Limb (tissue), 2 donors: ENCODE measurements around the gene WWOX.

Experiments
- DNase-seq, 2 donors: peaks; one replicate each; pipeline ENCODE4 v3.0.0-alpha.2; 2016; ENCODE audit errors: extremely low spot score in 2 of 2

WWOX gene

DNA sequence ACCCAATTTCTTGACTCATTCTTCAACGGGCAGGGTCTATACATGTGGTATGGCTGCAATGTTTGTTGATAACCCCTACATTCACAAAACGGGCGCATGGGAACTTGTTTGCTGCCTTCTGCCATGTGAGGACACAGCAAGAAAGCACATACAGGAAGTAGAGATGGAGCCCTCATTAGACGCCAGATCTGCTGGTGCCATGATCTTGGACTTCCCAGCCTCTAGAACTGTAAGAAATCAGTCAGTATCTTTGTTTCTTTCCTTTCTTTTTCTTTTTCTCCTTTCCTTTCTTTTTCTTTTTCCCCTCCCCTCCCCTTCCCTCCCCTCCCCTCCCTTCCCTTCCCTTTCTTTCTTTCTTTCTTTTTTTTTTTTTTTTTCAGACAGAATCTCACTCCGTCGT, 165.2 kb downstream of the WWOX start:
- no peak for DNase-seq

DNA sequence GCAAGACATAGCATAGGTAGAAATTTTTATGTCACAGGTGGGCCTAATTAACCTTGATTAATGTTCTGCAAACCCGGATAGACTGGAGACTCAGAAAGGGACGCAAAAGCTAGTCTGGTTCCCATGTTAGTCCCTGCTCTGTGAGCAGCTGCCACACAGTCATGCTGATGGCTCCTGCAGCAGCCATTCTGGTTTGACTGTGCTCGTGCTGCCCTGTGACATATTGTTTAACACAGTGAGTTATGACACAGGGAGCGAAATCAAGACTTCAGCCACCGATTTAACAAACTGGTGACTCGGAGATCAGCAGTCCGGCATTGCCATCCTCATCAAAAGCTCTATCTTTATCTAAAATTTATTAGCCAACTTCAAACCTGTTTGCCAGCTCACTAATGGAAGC, 169.8 kb downstream of the WWOX start:
- no peak for DNase-seq

DNA sequence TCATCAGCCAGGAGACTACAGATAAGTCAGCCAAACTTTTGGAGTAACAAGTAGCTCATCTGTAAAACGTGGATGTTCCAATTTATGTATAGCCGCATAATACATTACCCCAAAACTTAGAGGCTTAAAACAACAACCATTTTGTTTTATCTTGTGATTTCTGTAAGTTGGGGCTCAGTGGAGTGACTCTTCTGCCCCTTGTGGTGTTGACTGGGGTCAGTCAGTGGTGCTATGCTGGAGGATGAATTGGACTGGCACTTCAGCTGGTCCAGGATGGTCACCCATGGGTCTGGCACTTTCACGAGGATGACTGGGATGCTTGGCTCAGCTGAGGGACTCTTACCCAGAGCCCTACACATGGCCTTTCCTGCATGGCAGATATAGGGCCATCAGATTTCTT, 172.5 kb downstream of the WWOX start:
- no peak for DNase-seq

DNA sequence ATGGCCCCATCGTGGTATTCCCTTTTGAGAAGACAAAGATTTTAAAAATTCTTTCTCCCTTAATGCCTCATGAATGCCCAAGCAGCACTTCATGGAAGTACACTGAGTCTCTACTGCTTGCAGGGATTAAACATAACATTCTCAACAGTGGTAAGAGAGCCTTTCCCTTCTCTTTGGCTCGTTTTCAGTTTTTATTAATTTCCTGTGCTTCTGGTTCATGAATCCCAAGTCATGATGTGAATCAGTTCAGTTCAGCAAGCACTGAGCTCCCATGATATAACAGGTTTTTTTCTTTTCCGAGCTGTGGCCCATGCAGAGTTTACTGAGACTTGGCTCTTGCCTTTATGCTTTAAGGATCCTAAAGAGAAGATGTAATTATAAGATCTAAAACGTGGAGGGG, 175.3 kb downstream of the WWOX start:
- DNase-seq, result no peak

DNA sequence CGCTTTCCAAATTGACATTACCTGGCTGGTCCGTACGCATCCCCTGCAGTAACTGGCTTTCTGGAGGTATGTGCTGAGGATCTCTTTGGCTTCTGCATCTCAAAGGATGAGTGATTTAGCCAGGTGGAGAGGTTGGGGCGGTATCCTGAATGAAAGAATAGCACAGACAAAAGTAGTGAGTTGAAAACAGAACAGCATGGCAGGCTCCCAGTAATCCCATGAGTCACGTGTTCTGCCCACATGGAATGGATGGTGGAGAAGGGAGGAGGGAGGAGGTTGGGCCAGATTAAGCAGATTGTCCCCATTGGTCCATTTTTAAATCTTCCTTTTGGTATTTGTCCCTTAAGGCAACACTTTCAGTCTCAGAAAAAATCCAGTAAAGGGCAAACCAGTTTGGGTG, 176.0 kb downstream of the WWOX start:
- no peak for DNase-seq

DNA sequence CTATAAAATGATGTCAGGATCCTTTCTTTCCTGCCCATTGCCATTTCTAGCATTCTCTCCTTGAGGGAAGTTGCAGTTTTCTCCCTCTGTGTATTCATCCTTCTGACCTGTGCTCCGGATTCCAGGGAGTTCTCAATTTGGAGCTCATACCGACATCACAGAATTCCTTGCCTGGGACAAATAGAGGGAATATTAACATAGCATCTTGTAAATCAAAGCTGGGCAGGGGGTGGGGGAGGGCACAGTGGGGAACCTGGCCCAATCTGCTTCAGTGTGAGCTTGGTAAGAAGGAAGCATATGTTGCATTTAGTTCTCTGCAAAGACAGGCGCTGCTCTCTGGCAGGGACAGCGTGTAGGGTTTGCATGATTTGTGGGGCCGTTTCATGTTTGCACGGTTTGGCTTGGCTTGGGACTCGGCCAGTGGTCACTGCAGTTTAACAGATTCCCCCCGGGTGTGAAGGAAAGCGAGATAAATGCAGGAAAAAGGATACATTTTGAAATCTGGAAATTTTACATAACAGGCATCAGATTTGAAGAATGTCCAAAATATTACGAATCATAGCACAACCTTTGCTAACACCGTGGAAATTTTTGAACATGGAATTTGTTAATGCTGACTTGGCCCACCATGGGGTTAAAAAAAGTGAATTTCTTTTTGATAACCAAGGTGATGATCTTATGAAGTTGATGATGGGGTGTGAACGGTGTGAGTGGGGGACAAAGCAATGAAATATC, 178.0 kb downstream of the WWOX start:
- peak in 1 of 2 donors; percentile 50 for DNase-seq

DNA sequence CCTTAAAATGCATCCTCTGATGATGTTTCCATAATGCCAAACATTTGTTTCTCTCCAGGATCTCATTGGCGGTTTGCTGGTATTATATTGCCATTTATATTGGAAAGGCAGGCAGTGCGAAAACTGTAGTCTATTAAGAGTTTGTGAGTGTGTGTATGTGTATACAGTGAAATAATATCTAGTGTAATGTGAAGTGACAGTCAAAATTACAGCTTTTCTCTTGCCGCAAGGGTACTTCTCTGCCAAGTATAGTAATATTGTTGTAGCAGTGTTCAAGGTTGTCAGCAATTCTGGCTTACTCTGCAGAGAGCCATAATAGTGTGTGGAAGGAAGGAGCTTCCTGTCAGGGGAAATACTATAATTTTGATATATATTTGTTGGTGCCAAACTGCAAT, 178.6 kb downstream of the WWOX start:
- peak in 1 of 2 donors; percentile 34 for DNase-seq

DNA sequence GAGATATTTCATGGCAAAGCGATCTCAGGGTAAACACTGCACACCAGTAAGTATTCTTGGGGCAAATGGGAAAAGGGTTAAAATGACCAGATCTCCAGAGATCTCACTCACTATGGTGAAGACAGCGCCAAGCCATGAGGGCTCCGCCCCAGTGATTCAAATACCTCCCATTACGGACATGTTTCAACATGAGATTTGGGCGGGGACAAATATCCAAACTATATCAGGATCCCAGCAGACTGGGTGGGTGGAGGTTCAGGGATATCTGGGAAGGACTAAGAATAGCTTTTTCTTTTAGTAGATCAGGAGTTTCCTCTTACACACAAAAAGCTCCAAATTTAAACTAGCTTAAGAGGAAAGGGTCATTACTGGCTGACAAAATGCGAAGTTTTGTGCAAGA, 181.7 kb downstream of the WWOX start:
- DNase-seq, result no peak

DNA sequence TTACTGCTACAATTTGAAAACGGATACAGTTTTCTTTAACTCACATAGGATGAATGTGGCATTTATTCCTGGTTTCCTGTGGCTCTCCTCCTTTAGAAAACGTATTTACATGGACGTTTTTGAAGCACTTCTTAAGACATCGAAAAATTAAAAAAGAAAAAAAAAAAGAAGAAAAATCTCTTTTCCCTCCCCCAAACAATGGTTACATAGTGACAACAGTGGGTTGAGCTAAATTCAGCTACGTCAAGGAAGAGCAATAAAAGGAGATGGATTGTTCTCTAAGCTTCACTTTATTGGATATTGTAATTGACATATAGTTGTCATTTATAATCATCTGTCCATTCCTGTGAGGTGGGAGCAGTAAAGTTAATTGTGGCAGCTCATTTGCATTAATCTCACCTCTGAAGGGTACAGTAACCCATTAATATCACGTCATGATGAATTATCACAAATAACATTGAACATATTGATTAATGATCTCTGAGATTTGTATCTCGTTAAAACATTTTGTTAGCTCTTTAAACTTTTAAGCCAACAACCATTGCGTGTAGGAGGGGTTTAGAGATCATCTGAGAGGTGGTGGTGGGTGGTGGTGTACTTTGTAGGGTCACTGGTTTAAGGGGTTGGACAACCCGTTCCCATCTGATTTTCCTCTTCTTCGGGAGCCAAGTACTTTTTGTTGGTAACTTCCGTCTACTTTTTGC, 184.2 kb downstream of the WWOX start:
- DNase-seq, result no peak

DNA sequence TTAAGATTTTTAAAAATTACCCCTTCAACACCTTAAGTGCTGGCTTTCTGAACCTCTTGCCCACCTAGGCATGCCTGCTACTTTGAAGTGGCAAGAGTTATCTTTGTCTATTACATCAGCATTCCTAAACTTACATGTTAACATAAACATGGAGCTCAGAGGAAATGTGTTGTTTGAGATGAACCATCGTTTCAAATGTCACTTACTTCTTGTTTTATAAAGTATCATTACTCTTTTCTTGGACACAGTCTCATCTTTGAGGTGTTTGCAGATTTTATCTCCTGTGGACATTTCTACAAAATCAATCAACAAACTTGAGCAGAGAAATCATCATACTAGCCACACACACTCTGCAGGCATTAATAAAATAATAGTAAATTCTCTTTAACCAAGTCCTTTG, 184.9 kb downstream of the WWOX start:
- no peak for DNase-seq

DNA sequence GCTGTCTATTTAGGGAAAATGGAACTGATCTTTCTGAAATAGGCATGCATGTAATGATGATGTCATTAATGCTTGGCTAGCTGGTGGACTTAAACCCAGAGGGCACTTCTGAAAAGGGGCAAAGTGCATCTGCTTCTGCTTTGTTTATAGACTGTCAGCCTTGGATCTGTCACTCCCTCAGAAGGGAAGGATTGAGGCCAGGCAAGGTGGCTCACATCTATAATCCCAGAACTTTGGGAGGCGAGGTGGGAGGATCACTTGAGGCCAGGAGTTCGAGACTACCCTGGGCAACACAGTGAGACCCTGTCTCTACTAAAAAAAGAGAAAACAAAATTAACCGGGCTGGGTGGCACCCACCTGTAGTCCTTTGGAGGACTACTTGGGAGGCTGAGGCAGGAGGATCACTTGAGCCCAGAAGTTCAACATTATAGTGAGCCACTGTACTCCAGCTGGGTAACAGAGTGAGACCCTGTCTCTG, 185.5 kb downstream of the WWOX start:
- DNase-seq, result no peak

DNA sequence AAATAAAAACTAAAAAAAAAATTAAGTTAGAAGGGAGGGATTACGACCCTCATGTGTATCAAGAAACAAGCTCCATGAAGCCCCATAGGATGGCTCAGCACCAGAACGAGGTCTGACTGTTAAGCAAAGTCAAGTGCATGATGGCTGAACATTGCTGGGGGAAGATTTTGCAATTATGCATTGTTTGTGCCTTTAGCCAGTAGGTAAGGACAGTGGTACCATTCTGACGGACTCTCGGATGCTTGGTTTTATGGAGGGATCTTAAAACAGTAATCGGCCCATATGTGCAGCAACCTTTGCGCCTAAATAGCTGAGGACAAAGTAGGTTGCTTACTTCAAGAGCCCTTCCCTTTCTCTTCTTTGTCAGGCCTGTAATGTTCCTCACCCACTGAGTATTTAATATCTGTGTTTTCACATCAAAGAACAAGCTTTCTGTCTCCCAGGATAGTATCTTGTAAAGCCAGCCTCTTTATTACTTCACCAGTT, 186.0 kb downstream of the WWOX start:
- no peak for DNase-seq

DNA sequence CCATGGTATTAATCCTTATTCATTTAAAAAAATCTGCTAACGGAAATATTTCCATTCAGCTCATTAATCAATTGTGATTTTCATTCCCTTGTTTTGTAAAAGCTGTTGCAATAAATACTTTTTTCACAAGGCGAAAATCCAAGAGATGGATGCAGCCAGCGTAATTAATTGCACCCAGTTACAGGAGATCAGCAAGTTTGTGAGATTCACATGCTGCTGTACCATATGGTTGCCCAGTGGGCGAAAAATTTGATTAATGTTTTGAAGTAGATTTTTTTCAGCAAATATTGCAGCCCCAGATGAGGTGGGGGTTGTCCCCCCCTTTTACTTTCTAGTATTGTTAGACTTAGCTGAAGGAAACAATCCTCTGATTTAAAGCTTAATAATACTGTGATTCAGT, 186.6 kb downstream of the WWOX start:
- DNase-seq, result no peak

DNA sequence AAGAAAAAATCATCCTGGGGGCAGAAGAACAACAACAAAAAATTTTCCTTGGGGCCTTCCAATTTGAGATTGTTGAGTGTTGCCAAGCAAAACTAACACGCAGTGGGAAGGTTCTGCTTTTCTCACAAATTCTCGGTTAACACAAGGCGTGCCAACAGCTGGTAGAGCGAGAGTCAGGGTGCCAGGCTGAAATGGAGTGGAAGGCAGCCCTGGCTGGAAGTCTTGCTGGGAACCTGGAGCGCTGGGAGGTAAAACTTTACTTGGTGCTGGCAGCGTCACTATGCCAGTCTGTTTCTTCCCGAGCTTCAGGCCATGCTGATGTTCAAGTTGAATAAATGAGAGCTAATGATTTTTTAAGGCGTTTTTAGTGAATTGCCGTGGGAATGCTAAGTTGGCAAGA, 189.4 kb downstream of the WWOX start:
- DNase-seq, result no peak

DNA sequence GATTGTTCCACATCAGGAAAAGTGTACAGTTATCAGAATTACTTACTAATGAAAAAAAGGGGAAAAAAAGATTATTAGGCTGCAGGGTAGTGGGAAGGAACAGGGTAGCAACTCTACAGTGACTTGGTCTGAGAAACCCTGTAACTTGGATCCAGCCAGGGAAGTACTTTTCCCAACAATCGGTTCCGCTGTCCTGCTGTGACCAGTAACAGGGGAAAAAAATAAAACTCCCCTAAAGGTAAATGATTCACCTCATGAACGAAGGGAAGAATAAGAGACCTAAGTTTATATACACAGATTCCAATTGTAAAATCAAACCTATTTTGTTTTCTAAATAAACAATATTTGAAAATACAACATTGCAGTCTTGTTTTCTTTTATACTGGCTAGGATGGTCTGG, 189.9 kb downstream of the WWOX start:
- no peak for DNase-seq

DNA sequence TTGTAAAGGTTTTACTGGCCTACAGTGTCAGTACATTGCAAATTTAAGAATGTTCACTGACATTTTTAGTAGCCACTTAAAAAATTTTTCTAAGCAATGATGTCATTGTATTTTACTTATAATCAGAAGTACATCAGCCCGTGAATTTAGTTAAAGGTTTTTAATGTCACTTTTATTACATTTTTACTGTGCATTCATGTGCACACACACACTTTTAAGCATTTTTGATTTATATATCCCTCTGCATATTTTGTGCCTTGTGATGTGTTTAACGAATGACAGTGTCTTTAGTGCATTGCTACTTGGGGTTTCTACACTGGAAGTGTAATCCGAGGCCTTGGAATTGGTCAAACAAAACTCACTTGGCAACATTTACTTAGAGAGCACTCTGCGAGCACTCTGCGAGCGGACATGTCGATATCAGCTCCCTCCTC, 190.4 kb downstream of the WWOX start:
- DNase-seq, result no peak

DNA sequence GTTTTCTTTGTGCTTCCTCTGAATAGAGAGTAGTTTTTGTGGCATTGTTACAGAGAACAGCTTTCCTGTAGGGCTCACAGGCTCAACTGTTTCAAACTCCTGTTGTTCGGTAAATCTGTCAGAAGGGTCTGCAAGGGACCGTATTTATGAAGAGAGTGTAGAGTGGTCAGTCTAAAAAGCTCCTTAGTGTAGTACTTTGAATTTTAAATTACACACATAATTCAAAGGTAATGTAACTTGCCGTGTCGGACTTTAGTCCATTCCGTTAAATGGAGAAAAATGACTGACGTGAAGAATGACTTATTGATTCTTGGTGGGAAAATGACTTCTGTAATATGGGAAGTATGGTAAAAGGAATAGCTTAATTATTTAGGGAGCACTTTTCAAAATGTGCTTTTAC, 190.9 kb downstream of the WWOX start:
- DNase-seq, result no peak

DNA sequence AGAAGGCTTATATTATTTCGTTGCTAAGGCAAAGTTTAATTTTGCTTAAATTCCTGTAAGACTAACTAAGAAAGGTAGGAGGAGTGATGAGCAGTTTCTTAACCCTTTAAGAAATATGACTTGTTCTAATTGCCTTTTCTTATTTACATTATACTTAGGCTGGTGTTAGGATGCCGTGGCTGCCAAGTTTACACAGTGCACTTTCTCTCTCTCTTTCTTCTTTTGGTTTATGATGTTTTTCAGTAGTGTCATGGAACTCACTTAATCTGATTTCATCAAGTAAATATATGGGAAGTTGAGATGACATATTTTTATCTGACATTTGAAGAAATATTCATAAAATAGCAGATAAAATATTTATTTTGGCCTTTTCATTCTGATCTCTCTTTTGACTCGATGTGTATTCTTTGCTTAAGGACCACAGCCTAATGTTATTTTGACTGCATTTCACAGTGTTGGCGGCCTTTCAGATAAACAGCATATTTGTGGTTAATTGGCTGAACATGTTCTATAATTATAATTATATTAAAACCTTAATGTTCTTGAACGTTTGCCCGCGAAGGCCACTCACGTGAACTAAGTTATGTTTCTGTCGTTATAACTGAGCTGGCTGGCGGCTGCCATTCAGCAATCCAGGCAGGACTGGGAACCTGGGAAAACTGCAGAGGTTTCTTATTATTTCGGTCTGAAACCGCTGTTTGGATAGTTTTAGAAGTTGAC, 191.6 kb downstream of the WWOX start:
- DNase-seq, result no peak

DNA sequence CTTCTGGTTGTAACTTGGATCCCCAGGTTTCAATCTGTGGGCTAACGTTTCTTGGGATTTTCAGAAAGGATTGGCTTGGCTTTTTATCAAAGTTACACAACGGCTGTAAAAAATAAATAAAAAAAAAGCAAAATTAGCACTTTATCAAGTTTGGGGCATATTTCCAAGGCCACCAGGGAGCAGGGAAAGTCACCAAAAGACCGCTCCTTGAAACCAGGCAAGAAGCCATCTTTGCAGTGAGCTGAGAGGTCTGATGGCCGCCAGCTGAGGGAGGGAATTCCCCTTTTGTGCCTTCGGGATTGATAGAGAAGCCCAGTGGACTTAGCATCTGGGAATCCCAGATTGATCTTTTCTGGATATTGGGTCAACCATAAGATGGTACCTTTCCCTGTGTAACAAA, 192.2 kb downstream of the WWOX start:
- DNase-seq, result no peak

DNA sequence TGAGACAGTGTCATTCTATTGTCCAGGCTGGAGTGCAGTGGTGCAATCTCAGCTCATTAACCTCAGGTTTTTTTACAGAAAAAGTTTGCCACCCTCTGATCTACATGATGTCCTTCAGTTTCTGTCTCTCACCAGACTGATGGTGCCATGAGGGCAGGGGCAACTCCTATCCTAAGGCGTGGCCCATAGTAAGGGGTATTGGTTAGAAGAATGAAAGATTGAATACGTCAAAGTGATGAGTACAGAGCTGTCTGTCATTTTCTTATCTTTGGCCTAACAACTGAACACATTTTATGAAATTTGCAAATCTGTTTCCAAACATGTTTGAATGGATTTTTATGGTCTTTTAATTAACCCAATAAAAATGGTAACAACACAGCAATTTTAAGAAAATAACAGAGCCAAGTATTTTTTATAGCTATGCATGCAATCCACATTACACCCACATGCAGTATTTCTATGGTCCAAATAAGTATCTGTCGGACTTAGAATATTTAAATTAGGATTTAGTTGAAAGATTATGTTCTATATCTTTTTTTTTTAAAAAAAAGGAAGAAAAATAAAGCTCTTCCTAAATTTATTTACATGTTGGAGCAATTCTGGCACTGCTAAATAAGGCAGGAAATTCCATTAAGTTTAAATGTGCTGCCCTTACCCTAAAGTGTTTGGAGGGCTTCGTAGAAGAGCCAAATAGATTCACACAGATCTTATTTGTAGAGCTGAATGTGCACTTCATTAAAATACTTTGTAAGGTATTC, 192.8 kb downstream of the WWOX start:
- DNase-seq, result no peak

DNA sequence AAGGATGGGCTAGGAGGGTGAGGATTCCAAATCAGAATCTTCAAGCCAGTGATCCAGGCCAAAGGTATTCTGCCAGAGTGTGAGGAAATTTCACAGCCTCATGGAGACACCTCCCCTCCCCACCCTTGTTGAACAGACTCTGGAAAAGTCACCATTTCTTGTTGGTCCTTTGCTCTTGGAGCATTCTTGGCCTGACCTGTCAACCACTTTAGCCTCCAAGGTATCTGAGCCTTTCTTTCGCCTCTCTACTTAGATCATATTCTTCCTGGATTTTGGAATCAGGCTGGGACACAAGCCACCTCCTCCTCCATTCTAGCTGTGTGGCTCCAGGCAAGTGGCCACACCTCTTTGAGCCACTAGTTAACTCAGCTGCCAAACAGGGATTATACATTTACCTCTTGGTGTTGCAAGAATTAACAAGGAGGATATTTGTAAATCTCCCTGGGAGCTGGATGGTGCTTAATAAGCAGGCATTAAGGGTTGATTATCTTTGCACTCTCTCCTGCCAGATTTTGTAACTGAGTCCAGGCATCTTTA, 193.5 kb downstream of the WWOX start:
- no peak for DNase-seq
